Head of caudate nucleus (tissue), 42 donors: ENCODE data around the gene LGALS7.
"Not testable (repeated sequence)": the region's sequence is repeated elsewhere in the genome, so short reads cannot be mapped to it uniquely, and the experiment has no call there.

ENCODE experiments used
- DNase-seq, 42 donors: peaks; one replicate each; pipeline versions ENCODE4 v3.0.0 to v3.0.0-alpha.2; 2020 to 2021; ENCODE audit warnings: mixed read lengths in 7 of 42
- intact Hi-C: fragments of 100-400 bp; cut with DNase I; formaldehyde crosslinking; loops from one replicate; pipeline ENCODE4 v1.15.0; 2022

The LGALS7 gene

DNA sequence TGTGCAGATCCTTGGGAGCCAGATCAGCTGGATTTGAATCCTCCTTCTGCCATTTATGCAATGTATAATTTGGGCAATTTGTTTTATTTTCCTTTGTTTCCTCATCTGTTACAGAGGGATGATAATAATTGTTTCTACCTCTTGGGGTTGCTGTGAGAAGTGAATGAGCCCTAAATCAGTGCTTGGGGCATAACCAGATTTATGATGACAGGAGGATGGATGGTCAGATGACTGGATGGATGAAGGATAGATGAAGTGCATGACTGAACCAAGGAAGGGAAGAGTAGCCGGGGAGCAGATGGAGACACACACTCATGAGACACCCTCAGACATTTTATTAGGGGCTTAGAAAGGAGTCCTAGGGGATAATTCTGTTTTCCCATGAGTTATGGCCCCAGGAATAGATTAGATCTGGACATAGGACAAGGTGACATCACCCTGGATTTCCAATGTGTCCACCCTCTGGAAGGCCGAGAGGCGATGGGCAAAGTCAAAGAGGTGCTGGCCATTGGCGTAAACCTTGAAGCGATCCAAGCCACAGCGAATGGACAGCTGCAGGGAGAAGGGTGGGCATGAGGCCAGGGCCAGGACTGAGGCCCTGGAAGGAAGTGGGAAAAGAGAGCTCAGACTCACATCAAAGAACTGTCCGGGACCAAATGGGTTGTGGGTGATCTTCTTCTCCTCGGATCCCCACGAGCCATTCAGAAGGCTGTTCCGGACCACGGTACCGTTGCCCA lies 28.2 kb upstream of the LGALS7 start:
- DNase-seq, result no peak
- intact Hi-C loops, result no loop called here

DNA sequence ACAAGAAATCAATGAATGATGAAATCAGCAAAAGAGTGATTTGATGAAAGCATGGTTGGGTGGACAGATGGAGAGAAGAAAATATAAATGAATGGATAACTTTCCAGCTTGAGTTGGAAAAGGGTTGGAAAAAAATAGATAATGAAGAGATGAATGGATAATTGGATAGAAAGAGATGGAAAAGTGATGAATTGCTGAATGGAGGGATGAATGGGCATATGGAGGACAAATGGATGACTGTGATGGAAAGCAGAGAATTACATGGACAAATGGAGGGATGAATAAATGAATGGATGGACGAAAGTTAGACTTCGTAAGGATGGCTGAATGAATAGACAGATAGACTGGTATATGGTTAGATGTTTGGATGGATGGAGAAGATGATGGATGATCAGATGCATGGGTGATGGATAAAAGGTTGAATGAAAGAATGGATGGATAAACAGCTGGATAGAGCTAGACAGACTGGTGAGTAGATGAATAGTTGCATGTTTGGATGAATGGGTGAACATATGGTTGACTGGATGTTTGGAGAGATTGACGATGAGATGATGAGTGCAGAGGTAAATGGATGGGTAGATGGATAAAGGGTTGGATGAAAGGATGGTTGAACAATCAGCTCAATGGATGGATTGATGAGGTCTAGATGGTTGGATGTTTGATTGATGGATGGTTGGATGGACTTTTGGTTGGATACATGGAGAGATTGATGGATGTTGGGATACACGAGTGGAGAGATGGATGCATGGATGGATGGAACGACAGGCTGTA lies 27.4 kb upstream of the LGALS7 start:
- intact Hi-C loops, result no loop called here
- DNase-seq, result no peak

DNA sequence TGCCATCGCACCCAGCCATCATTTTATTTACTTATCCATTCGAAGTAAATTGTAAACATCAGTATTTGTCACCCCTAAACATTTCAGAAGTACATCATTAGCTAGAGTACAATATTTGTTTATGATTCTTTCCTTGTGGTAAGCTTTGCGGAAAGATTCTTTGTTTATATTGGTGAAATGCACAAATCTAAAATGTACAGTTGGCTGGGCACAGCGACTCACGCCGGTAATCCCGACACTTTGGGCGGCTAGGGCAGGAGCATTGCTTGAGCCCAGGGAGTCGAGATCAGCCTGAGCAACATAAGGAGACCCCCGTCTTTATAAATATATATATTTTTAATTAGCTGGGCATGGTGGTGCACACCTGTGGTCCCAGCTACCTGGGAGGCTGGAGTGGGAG lies 25.8 kb upstream of the LGALS7 start:
- no peak for DNase-seq
- intact Hi-C loops, result no loop called here

DNA sequence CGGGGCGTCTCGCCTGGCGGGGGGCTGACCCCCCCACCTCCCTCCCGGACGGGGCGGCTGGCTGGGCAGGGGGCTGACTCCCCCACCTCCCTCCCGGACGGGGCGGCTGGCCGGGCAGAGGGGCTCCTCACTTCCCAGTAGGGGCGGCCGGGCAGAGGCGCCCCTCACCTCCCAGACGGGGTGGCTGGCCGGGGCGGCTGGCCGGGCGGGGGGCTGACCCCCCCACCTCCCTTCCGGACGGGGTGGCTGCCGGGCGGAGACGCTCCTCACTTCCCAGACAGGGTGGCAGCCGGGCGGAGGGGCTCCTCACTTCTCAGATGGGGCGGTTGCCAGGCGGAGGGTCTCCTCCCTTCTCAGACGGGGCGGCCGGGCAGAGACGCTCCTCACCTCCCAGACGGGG lies 24.5 kb upstream of the LGALS7 start:
- intact Hi-C loops, DNase-seq: not testable (repeated sequence)

DNA sequence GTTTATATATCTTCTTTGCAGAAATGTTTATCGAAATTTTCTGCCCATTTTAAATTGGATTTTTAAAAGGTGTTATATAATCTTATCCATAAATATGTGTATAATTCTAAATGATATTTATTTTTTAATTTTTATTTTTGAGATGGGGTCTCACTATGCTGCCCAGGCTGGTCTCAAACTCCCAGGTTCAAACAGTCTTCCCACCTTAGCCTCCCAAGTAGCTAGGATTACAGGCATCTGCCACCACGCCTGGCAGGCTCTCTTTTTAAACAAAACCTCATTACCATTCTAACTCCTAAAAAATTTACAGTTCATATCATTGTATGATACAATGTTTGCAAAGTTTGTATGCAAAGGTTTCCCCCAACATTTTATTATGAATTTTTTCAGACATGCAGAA lies 22.8 kb upstream of the LGALS7 start:
- intact Hi-C loops, result no loop called here
- DNase-seq, result no peak

DNA sequence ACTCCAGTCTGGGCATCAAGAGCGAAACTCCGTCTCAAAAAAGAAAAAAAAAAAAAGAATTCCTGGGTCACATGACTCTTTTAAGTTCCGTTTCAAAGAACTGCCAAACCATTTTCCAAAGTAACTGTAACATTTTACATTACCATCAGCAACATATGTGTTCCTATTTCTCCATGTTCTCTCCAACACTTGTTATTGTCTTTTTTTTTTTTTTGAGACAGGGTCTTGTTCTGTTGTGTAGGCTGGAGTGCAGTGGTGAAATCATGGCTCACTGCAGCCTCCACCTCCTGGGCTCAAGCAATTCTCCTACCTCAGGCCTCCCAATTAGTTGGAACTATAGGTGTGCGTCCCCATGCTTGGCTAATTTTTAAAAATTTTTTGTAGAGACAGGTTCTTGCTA lies 22.2 kb upstream of the LGALS7 start:
- intact Hi-C loops, result no loop called here
- DNase-seq, result no peak

DNA sequence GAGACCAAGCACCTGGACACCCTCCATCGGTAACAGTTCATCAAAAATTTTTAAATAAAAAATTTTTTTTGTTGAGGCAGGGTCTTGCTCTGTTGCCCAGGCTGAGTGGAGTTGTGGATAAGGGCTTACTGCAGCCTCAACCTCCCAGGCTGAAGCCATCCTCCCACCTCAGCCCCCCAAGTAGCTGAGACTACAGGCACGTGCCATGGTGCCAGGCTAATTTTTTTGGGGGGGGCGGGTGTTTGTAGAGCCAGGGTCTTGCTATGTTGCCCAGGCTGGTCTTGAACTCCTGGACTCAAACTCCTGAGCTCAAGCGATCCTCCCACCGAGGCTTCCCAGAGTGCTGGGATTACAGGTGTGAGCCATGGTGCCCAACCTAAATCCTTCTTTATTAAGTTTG lies 20.4 kb upstream of the LGALS7 start:
- intact Hi-C loops, result no loop called here
- DNase-seq, result no peak

DNA sequence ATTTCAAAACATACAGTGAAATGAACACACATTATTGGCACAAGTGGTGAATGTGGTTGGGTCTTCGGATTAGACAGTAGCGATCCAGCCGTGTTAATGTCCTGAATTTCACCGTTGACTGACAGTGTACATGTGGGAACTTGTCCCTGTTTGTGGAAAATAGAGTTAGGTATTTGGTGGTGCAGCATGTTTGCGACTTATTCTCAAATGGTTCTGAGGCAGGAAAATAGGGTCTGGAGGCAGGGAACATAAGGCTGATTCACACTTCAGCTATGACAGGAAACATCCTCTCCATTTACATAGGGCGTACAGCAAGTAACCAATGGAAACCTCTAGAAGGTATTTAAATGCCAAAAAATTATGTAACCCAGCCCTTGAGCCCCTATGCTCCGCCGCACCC lies 19.9 kb upstream of the LGALS7 start:
- intact Hi-C loops, result no loop called here

DNA sequence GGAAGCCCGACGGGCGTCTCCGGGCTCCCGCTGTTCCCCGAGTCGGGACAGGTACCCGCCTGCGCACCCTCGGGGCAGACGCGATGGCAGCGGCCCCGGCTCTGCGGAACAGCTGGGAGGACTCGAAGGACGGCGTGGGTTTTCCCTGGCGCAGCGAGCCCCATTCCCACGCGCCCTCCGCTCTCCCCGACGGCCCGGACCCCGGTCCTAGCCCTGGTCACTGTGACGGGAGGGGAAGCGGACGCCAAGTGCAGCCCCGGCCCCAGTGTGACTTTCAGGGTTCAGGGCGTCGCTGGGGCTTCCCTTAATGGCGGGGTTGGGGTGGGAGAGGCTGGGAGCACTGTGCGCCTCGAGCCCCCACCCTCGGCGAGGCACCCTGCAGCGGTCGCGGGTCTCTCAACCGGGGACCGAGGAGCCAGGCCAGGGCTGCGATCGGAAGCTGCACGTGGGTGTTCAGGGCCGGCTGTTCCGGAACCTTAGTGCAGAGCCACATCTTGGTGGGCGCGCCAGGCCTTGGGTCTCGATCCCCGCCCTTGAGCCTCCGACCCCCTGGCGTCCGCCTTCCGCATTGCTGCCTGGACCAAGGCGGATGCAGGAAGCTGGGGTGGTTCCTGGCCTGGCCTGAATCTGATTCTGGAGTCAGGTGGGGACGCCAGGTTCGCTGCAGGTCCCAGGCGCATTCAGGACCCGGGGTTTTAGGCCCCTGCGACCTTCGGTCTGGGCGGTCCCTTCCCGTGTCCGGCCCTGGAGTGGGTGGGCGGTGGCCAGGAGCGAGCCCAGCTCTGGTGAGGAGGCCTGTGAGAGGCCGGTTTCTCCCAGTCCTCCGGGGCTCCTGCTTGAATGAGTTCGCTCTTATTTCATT lies 19.2 kb upstream of the LGALS7 start:
- intact Hi-C loops, result no loop called here
- DNase-seq, result peak in 1 of 42 donors; percentile 20

More for the DNA sequence above, 19.9 kb upstream of the LGALS7 start:
- no peak for DNase-seq

DNA sequence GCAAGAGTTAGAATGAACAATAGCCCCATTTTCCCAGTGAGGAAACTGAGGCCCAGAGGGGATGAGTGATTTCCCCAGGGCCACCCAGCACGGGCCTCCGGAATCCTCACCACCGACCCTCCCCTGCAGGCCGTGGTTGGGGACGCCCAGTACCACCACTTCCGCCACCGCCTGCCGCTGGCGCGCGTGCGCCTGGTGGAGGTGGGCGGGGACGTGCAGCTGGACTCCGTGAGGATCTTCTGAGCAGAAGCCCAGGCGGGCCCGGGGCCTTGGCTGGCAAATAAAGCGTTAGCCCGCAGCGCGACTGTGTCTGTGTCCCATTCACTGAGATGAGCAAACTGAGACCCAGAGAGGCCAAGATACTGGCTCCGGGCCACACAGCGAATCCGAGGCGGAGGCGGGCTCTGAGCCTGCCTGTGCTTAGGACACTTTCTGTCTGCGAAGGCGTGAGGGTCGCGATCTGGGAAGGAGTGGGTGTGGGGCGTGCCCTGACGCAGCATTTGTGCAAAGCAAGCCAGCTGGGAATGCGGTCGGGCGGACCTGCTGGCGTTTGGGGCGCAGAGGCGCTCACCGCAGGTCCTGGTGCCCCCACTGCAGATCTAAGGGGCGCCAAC lies 18.2 kb upstream of the LGALS7 start:
- DNase-seq, intact Hi-C loops: not testable (repeated sequence)

DNA sequence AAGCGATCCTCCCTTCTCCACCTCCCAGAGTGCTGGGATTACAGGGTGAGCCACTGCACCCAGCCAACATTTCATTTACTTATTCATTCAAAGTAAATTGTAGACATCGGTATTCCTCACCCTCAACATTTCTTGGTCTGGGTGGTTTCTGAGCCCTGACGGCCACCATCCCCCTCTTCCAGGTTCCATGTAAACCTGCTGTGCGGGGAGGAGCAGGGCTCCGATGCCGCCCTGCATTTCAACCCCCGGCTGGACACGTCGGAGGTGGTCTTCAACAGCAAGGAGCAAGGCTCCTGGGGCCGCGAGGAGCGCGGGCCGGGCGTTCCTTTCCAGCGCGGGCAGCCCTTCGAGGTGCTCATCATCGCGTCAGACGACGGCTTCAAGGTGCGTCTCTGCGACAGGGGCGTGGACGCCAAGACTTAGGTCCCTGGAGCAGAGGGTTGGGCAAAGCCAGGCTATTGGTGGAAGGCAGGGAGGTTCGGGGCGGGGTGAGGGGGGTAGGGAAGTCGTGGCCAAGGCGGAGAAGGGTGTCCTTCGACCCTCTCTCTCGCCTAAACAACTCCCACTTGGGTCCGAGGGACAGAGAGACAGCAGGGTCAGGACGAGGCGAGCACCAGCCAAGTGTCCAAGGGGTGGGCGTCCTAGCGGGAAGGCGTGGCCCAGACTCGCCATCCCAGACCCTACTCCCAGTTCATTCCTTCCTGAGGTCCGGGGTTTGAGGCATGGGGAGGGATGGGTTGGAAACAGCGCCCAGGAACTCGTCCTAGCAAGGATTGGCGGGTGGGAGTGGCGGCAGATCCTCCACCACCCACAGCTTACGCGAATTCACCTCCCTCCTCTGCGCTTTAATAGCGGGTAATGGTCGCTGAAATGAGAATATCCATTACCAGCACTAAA lies 17.4 kb upstream of the LGALS7 start:
- intact Hi-C loops, DNase-seq: not testable (repeated sequence)

DNA sequence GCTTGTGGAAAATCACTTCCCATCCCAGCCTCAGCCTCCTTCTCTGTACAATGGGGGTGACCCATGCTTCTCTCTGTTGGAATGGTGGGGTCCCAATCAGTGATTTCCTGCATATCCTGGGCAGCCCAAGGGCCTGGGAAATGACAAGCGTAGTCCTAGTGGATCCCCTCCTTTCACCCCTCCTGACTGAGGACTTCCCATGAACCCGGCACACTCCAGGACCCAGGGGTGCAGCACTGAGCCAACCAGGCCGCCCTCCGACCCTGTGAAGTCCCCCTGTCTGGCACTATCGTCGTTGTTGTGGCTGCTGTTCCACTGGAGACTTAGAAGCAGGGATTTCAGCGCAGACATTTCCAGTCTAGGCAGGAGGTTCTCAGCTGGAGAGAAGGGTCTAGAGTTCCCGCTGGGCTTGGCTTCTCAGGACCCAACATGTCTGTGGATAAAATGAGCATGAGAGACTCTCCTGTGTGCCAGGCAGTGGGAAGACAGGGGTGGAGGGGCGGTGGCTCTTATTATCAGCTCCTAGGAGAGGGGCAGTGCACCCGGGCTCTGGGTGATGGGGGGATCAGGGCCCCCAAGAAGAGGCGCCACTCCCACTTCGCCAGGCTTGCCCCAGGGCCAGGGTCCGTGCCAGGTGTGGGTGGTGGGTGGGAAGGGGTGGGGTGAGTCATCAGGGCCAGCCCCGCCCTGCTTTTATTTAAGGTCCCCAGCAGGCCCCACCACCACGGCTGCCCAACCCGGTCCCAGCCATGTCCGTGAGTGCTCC lies 15.3 kb upstream of the LGALS7 start, which contains the start of gene LGALS7B:
Gene LGALS7B (plus strand): TSS at position 723 of the 766 bp plus-strand sequence. CDS start 27 bp downstream, at position 750.
- DNase-seq, result no peak
- intact Hi-C loops, result no loop called here

DNA sequence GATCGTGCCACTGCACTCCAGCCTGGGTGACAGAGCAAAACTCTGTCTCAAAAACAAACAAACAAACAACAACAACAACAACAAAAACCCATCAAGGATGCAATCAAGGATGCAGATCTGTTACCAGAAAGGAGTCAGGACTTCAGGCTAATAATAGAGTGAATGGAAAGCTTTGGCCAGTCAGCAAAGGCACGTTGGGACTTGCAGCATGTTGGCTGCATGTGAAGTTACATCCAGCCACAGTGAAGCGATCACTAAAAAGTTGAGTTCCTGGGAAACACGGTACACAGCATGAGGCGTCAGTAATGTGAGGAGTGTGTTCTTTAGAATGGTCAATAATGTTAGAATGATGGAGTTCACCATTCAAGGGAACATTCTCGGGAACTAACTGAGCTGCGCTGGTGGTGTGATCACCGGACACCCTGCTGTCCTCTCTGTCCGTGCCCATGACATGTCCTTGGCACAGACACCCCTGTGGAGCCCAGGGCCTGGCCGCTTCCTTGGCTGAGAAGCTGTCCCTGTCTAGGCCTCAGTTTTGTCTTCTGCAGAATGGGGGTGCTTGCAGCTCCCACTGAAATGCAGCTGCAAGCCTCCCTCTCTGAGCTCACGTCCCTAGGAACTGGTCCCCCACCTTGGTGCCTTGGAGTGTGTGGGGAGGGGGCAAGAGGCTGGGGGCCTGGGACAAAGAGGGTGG lies 13.4 kb upstream of the LGALS7 start:
- intact Hi-C loops, result no loop called here
- DNase-seq, result no peak

DNA sequence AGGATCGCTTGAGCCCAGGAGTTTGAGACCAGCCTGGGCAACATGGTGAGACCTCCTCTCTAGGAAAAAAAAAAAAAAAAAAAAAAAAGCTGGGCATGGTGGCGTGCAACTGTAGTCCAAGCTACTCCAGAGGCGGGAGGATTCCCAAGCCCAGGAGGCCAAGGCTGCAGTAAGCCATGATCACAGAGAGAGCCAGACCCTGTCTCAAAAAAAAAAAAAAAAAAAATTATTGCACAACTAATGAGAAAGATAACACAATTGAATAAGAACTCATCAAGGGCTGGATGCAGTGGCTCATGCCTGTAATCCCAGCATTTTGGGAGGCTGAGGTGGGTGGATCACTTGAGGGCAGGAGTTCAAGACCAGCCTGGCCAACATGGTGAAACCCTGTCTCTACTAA lies 12.7 kb upstream of the LGALS7 start:
- DNase-seq, intact Hi-C loops: not testable (repeated sequence)

DNA sequence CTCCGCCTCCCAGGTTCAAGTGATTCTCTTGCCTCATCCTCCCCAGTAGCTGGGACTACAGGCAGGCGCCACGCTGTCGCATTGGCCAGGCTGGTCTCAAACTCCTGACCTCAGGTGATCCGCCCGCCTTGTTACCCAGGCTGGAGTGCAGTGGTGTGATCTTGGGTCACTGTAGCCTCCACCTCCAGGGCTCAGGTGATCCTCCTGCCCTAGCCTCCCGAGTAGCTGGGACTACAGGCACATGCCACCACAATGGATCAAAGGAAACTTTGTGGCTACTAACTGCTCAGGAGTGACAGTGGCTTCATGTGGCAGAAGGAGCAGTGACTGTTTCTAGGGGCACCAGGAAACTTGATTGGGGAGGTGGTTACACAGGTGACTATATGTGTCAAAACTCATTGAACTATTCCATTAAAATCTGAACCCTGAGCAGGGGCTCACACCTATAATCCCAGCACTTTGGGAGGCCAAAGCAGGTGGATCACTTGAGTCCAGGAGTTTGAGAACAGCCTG lies 11.9 kb upstream of the LGALS7 start:
- DNase-seq, result no peak
- intact Hi-C loops, result no loop called here

DNA sequence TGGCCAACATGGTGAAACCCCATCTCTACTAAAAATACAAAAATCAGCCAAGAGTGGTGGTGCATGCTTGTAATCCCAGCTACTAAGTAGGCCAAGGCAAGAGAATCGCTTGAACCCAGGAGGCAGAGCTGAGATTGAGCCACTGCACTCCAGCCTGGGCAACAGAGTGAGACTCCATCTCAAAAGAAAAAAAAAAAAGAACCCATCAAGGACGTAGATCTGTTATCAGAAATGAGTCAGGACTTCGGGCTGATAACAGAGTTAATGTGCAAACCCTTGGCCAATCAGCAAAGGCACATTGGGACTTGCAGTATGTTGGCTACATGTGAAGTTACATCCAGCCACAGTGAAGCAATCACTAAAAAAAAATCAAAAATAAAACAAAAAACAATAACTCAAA lies 10.9 kb upstream of the LGALS7 start:
- DNase-seq, result no peak
- intact Hi-C loops, result no loop called here

DNA sequence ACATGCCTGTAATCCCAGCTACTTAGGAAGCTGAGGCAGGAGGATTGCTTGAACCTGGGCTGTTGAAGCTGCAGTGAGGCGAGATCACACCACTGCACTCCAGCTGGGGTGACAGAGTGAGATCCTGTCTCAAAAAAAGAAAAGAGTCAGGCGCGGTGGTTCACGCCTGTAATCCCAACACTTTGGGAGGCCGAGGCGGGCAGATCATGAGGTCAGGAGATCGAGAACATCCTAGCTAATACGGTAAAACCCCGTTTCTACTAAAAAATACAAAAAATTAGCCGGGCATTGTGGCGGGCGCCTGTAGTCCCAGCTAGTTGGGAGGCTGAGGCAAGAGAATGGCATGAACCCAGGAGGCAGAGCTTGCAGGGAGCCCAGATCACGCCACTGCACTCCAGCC lies 8.9 kb upstream of the LGALS7 start:
- DNase-seq, intact Hi-C loops: not testable (repeated sequence)
